Parathyroid adenoma (tissue), 2 donors: Measurements from ENCODE around the gene SMTNL1.

Experiments used
- H2AFZ ChIP-seq: fragments of 300-600 bp; sonication (generic); one replicate; pipeline ENCODE4 v1.7.0; 2017; ENCODE audit warnings: antibody characterized with exemption, mild to moderate bottlenecking
- H3K27ac ChIP-seq: fragments of 300-600 bp; sonication (generic); one replicate; pipeline ENCODE4 v1.7.0; 2017
- H3K27me3 ChIP-seq: fragments of 300-600 bp; sonication (generic); one replicate; pipeline ENCODE4 v1.7.0; 2017; ENCODE audit warnings: low read length; ENCODE audit not compliant: control insufficient read depth, insufficient read depth
- H3K36me3 ChIP-seq: fragments of 300-600 bp; sonication (generic); one replicate; pipeline ENCODE4 v1.7.0; 2017; ENCODE audit warnings: low read length; ENCODE audit not compliant: control insufficient read depth, insufficient read depth
- H3K4me1 ChIP-seq: fragments of 300-600 bp; sonication (generic); one replicate; pipeline ENCODE4 v1.7.0; 2017; ENCODE audit warnings: control low read depth
- H3K4me2 ChIP-seq: fragments of 300-600 bp; sonication (generic); one replicate; pipeline ENCODE4 v1.7.0; 2017; ENCODE audit warnings: low read length
- H3K4me3 ChIP-seq: fragments of 300-600 bp; sonication (generic); one replicate; pipeline ENCODE4 v1.7.0; 2017; ENCODE audit warnings: low read depth, low read length
- H3K79me2 ChIP-seq: fragments of 300-600 bp; sonication (generic); one replicate; pipeline ENCODE4 v1.7.0; 2017; ENCODE audit warnings: control low read depth
- H3K9ac ChIP-seq: fragments of 300-600 bp; sonication (generic); one replicate; pipeline ENCODE4 v1.7.0; 2017; ENCODE audit warnings: mild to moderate bottlenecking
- H3K9me3 ChIP-seq: fragments of 300-600 bp; sonication (generic); one replicate; pipeline ENCODE4 v1.7.0; 2017; ENCODE audit warnings: low read length; ENCODE audit not compliant: control insufficient read depth
- CTCF ChIP-seq: fragments of 300-600 bp; sonication (generic); IDR thresholded peaks from one replicate; pipeline ENCODE4 v1.7.0; 2017; ENCODE audit warnings: antibody characterized with exemption, mild to moderate bottlenecking
- donor health status: primary hyperparathyroidism.

The SMTNL1 gene

DNA sequence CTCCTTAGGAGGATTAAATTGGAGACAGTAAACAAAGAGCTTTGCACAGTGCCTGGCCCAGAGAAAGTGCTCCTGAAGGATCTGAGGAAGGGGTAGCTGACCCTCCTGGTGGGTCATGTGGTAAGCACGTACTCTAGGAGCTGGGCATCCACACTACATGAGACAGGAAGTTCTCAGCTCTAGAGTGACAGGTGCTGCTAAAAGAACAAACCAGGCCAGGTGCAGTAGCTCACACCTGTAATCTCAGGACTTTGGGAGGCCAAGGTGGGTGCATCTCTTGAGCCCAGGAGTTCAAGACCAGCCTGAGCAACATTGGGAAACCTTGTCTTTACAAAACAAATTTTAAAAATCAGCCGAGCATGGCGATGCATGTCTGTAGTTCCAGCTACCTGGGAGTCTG lies 35.0 kb upstream of the SMTNL1 start:
- no peak for TF ChIP-seq CTCF

DNA sequence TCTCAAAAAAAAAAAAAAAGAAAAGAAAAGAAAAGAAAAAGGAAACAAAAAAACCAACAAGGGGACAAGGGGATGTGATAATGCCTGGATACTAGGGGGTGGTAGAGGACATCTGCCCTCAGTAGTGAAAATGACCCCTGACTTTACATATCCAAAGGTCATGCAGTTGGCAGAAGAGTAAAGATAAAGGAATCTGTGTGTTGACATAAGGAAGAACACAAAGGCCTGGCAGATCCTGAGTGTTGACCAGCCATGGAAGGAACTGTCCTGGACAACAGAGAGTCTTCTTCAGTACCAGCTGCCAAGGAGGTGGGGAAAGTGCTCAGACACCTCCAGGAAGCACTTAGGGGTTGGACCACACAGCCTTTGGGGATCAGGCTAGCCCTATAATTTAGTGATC lies 34.5 kb upstream of the SMTNL1 start:
- H3K9me3 ChIP-seq = no peaks in the 10 kb centered on the region
- no peaks in the 10 kb centered on the region for H3K36me3 ChIP-seq
- H3K4me3 ChIP-seq = no peak overlapping the region
- no peak overlapping the region for H3K4me2 ChIP-seq
- no peak overlapping the region for H2AFZ ChIP-seq
- H3K27ac ChIP-seq = no peak overlapping the region
- TF ChIP-seq CTCF = no peak
- no peak overlapping the region for H3K9ac ChIP-seq
- H3K79me2 ChIP-seq = no peaks in the 10 kb centered on the region
- no peaks in the 10 kb centered on the region for H3K27me3 ChIP-seq
- peaks cover 2% of the 10 kb centered on the region for H3K4me1 ChIP-seq

More for the DNA sequence above, 35.0 kb upstream of the SMTNL1 start:
- no peaks in the 10 kb centered on the region for H3K79me2 ChIP-seq
- H3K9me3 ChIP-seq = no peaks in the 10 kb centered on the region
- no peaks in the 10 kb centered on the region for H3K36me3 ChIP-seq
- no peaks in the 10 kb centered on the region for H3K27me3 ChIP-seq
- no peak overlapping the region for H3K9ac ChIP-seq
- no peak overlapping the region for H2AFZ ChIP-seq
- no peak overlapping the region for H3K4me2 ChIP-seq
- no peak overlapping the region for H3K27ac ChIP-seq
- peaks cover 2% of the 10 kb centered on the region for H3K4me1 ChIP-seq
- no peak overlapping the region for H3K4me3 ChIP-seq

GRCh38 chr11:57504511-57504910 lies 32.9 kb upstream of the SMTNL1 start:
- H3K4me1 ChIP-seq = no peaks in the 10 kb centered on the region
- TF ChIP-seq CTCF = no peak
- no peaks in the 10 kb centered on the region for H3K27me3 ChIP-seq
- no peak overlapping the region for H3K4me2 ChIP-seq
- H3K36me3 ChIP-seq = no peaks in the 10 kb centered on the region
- H2AFZ ChIP-seq = no peak overlapping the region
- H3K9ac ChIP-seq = no peak overlapping the region
- no peak overlapping the region for H3K4me3 ChIP-seq
- no peaks in the 10 kb centered on the region for H3K79me2 ChIP-seq
- H3K27ac ChIP-seq = no peak overlapping the region
- no peaks in the 10 kb centered on the region for H3K9me3 ChIP-seq

GRCh38 chr11:57506522-57506921 lies 30.9 kb upstream of the SMTNL1 start:
- H3K36me3 ChIP-seq = no peaks in the 10 kb centered on the region
- H3K79me2 ChIP-seq = no peaks in the 10 kb centered on the region
- H3K4me3 ChIP-seq = no peak overlapping the region
- no peak overlapping the region for H3K9ac ChIP-seq
- no peak overlapping the region for H3K27ac ChIP-seq
- H2AFZ ChIP-seq = no peak overlapping the region
- TF ChIP-seq CTCF = no peak
- no peaks in the 10 kb centered on the region for H3K4me1 ChIP-seq
- no peaks in the 10 kb centered on the region for H3K9me3 ChIP-seq
- H3K4me2 ChIP-seq = no peak overlapping the region
- H3K27me3 ChIP-seq = no peaks in the 10 kb centered on the region

GRCh38 chr11:57508341-57509170 lies 28.8 kb upstream of the SMTNL1 start:
- Histone ChIP-seq H3K4me3 (no peak overlapping the region), H3K9ac (no peak overlapping the region), H2AFZ (no peak overlapping the region), H3K4me1 (no peaks in the 10 kb centered on the region), H3K79me2 (no peaks in the 10 kb centered on the region), H3K9me3 (no peaks in the 10 kb centered on the region), H3K36me3 (no peaks in the 10 kb centered on the region), H3K4me2 (no peak overlapping the region), H3K27me3 (no peaks in the 10 kb centered on the region), H3K27ac (no peak overlapping the region)
- no peak for TF ChIP-seq CTCF
